ENCODE data around the gene PLCH1.
A peak's percentile ranks its signal among the peaks of the same experiment; 100 is the strongest.

The PLCH1 gene, protein sequence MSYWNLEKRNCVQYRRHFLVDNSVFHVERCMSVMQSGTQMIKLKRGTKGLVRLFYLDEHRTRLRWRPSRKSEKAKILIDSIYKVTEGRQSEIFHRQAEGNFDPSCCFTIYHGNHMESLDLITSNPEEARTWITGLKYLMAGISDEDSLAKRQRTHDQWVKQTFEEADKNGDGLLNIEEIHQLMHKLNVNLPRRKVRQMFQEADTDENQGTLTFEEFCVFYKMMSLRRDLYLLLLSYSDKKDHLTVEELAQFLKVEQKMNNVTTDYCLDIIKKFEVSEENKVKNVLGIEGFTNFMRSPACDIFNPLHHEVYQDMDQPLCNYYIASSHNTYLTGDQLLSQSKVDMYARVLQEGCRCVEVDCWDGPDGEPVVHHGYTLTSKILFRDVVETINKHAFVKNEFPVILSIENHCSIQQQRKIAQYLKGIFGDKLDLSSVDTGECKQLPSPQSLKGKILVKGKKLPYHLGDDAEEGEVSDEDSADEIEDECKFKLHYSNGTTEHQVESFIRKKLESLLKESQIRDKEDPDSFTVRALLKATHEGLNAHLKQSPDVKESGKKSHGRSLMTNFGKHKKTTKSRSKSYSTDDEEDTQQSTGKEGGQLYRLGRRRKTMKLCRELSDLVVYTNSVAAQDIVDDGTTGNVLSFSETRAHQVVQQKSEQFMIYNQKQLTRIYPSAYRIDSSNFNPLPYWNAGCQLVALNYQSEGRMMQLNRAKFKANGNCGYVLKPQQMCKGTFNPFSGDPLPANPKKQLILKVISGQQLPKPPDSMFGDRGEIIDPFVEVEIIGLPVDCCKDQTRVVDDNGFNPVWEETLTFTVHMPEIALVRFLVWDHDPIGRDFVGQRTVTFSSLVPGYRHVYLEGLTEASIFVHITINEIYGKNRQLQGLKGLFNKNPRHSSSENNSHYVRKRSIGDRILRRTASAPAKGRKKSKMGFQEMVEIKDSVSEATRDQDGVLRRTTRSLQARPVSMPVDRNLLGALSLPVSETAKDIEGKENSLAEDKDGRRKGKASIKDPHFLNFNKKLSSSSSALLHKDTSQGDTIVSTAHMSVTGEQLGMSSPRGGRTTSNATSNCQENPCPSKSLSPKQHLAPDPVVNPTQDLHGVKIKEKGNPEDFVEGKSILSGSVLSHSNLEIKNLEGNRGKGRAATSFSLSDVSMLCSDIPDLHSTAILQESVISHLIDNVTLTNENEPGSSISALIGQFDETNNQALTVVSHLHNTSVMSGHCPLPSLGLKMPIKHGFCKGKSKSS (N-terminal part only)

DNA sequence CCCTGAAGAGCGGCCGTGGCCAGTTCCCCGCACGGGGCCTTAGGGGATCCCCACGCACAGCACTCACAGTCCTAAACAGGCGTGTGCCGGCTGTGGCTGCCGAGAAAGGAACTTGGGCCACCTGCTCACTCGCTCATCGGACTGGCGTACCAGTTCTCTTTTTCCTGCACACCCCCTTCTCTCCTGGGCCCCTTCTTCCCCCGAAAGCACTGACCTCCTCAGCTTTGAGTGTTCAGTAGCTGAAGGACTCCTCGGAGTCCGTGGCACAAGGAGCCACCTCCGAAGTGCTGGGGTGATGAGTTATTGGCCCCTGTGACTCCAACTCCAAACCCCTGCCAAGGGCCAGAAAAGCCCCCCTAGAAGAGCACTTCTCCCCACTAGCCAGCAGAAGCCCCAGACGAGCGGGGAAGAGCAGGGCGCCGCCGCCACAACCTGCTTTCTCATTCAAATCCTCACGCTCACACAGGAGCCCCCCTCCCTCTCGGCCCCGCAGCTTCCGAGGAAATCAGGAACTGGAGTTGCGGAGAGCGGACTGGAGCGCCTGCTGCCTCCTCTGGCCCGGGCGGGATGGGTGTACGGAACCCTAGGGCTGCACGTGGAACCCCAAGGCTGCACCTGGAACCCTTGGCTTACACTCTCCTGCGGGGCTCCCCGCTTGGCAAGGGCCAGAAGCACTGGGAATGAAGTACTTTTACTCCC, at the start of gene PLCH1:
Gene PLCH1, minus strand, starts transcription at position 446 of the 699 bp plus-strand sequence. CDS start 40,847 bp downstream, outside the sequence.
- peak; percentile 24; the same call in 1 of the 2 replicates for TF ChIP-seq L3MBTL2 (conservative IDR thresholded peaks at IDR 0.05)
- TF ChIP-seq HDGF (IDR thresholded peaks at IDR 0.05; ENCODE audit: borderline replicate concordance): no peak
- ChIA-PET POLR2A (interaction anchor here (0.8 to 1.5 kb wide), 2 partner anchors 62 to 125 kb away, joined by 3 to 4 read pairs; partner anchors contain the start of gene C3orf33), CTCF (no interaction called here)
- peak; percentile 76 for DNase-seq (ENCODE audit: extremely low spot score)

- DNase-seq (ENCODE audit: extremely low spot score): no peak
- TF ChIP-seq CTBP1 (IDR thresholded peaks at IDR 0.05; ENCODE audit: borderline replicate concordance): no peak
- no peak for TF ChIP-seq L3MBTL2 (conservative IDR thresholded peaks at IDR 0.05)
- no peak for TF ChIP-seq BHLHE40 (IDR thresholded peaks at IDR 0.05; ENCODE audit: borderline replicate concordance)
- no peak for TF ChIP-seq SP1 (IDR thresholded peaks at IDR 0.05)
- no peak for TF ChIP-seq ZNF384 (IDR thresholded peaks at IDR 0.05)
- no peak for TF ChIP-seq FOXA1 (IDR thresholded peaks at IDR 0.05)
- TF ChIP-seq FOXM1 (IDR thresholded peaks at IDR 0.05; ENCODE audit: borderline replicate concordance): no peak
- no peak for TF ChIP-seq ELF4 (IDR thresholded peaks at IDR 0.05)
- no peak for TF ChIP-seq HDGF (IDR thresholded peaks at IDR 0.05; ENCODE audit: borderline replicate concordance)
- TF ChIP-seq LEF1 (IDR thresholded peaks at IDR 0.05; ENCODE audit: borderline replicate concordance): no peak
- no peak for TF ChIP-seq TARDBP (IDR thresholded peaks at IDR 0.05)
- TF ChIP-seq FOXK2 (IDR thresholded peaks at IDR 0.05): no peak
- ChIA-PET CTCF (no interaction called here), POLR2A (no interaction called here)
Measured at GRCh38 chr3:155792532-155792931, 47.7 kb upstream of the PLCH1 start.

DNA sequence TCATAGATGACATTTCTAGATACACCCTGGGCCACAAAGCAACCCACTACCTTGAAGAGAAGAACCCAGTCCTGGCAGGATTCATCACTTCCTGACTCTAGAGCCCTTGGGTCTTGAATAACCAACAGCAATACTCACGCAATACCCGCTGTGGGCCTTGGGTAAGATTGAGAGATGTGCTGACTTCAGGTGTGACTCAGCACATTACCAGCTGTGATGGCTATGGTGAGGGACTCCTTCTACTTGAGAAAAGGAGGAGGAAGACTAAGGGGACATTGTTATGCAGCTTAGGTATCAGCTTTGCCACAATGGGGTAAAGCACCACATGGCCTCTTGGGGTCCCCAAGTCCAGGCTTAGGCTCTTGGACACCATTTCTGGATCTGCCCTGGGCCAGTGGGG, 46.3 kb upstream of the PLCH1 start:
- CTCF ChIA-PET: no interaction called here
- TF ChIP-seq, protein P1, sequence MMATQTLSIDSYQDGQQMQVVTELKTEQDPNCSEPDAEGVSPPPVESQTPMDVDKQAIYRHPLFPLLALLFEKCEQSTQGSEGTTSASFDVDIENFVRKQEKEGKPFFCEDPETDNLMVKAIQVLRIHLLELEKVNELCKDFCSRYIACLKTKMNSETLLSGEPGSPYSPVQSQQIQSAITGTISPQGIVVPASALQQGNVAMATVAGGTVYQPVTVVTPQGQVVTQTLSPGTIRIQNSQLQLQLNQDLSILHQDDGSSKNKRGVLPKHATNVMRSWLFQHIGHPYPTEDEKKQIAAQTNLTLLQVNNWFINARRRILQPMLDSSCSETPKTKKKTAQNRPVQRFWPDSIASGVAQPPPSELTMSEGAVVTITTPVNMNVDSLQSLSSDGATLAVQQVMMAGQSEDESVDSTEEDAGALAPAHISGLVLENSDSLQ (IDR thresholded peaks at IDR 0.05): no peak
- TF ChIP-seq ELF4 (IDR thresholded peaks at IDR 0.05): no peak
- no peak for TF ChIP-seq FOXA1 (IDR thresholded peaks at IDR 0.05)
- TF ChIP-seq CTBP1 (IDR thresholded peaks at IDR 0.05; ENCODE audit: borderline replicate concordance): no peak
- no peak for TF ChIP-seq ARNT (IDR thresholded peaks at IDR 0.05)
- TF ChIP-seq FOXM1 (IDR thresholded peaks at IDR 0.05; ENCODE audit: borderline replicate concordance): no peak
- TF ChIP-seq NFRKB (IDR thresholded peaks at IDR 0.05): no peak
- no peak for TF ChIP-seq LEF1 (IDR thresholded peaks at IDR 0.05; ENCODE audit: borderline replicate concordance)
- TF ChIP-seq ZNF384 (IDR thresholded peaks at IDR 0.05): no peak
- no peak for TF ChIP-seq SUZ12 (IDR thresholded peaks at IDR 0.05)
- no peak for TF ChIP-seq BHLHE40 (IDR thresholded peaks at IDR 0.05; ENCODE audit: borderline replicate concordance)
- no peak for TF ChIP-seq L3MBTL2 (conservative IDR thresholded peaks at IDR 0.05)
- no peak for TF ChIP-seq TARDBP (IDR thresholded peaks at IDR 0.05)
- TF ChIP-seq FOXK2 (IDR thresholded peaks at IDR 0.05): no peak
- DNase-seq (ENCODE audit: extremely low spot score): no peak
- POLR2A ChIA-PET: interaction anchor here (0.5 kb wide), 1 partner anchor 44 kb away, joined by 4 read pairs; no protein-coding TSS in a partner anchor

DNA sequence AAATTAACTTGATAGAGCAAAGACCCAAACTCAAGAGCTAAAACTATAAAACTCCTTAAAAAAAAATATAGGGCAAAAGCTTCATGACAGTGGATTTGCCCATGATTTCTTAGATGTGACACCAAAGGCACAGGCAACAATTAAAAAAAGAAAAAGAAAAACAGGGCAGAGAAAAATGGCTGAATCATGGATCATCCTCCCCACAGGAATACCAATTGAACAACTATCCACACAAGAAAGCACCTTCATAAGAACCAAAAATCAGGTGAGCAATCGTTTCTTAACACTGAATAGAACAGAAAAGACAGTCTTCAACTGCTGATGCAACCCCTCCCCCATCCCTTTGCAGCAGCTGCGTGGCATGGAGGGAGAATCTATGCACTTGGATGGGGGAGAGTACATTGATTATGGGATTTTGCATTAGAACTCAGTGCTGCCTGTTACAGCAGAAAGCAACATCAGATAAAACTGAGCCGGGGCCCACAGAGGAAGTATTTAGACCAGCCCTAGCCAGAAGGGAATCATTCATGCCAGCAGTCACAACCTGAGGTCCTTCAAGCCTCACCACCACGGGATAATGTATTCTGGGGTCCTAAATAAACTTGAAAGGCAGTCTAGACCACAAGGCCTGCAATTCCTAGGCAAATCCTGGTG, 45.5 kb upstream of the PLCH1 start:
- POLR2A ChIA-PET: no interaction called here
- CTCF ChIA-PET: interaction anchor here (1.3 kb wide), 1 partner anchor 15 kb away, joined by 3 read pairs; no protein-coding TSS in a partner anchor
- DNase-seq (ENCODE audit: extremely low spot score): no peak
- TF ChIP-seq BHLHE40 (IDR thresholded peaks at IDR 0.05; ENCODE audit: borderline replicate concordance): no peak
- no peak for TF ChIP-seq FOXM1 (IDR thresholded peaks at IDR 0.05; ENCODE audit: borderline replicate concordance)
- no peak for TF ChIP-seq HDGF (IDR thresholded peaks at IDR 0.05; ENCODE audit: borderline replicate concordance)
- TF ChIP-seq ZNF384 (IDR thresholded peaks at IDR 0.05): no peak
- TF ChIP-seq, protein P1 (IDR thresholded peaks at IDR 0.05): no peak
- TF ChIP-seq L3MBTL2 (conservative IDR thresholded peaks at IDR 0.05): no peak
- TF ChIP-seq SP1 (IDR thresholded peaks at IDR 0.05): no peak
- no peak for TF ChIP-seq FOXA1 (IDR thresholded peaks at IDR 0.05)
- no peak for TF ChIP-seq ARNT (IDR thresholded peaks at IDR 0.05)
- no peak for TF ChIP-seq SUZ12 (IDR thresholded peaks at IDR 0.05)
- TF ChIP-seq TARDBP (IDR thresholded peaks at IDR 0.05): no peak
- TF ChIP-seq CTBP1 (IDR thresholded peaks at IDR 0.05; ENCODE audit: borderline replicate concordance): no peak
- no peak for TF ChIP-seq NFRKB (IDR thresholded peaks at IDR 0.05)
- no peak for TF ChIP-seq ELF4 (IDR thresholded peaks at IDR 0.05)
